Activated CD4-positive, alpha-beta T cell treated with anti-CD3 and anti-CD28 coated beads for 24 hours (primary cell): Measurements from ENCODE around the gene MUC12.

Source experiments
- DNase-seq, 2 donors: peaks; one replicate each; pipeline ENCODE4 v3.0.0-alpha.2; 2020; ENCODE audit warnings: low read depth in 2 of 2

Gene MUC12

DNA sequence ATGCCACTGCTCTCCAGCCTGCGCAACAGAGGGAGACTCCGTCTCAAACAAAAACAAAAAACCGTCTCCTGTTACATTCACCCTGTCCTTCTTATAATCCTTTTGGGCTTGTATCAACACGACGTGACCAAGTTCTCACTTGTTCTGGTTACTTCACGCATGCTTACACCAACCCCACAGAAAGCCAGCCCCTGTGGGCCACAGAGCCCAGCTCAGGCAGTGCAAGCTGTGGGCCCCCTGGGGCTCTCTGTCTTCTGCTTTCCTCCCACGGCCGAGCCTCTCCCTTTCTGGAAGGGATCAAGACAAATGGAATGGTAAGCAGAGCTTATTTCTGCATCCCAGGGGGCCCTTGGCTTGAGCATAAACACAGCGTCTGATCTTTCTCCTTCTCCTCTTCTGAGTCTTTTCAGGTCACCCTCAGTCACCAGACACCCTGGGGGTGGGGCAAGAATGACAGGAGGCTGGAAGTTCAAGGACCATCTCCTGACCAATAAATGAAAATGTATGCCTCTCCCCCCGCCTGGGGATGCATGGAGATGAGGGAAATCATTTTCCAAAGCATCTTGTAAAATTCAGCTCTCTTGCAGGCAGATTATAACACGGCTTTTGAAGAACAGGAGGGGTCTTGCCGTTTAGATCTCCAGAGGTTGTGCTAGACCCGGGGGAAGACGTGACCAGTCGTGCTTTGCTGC, 96.9 kb downstream of the MUC12 start:
- no peak for DNase-seq

DNA sequence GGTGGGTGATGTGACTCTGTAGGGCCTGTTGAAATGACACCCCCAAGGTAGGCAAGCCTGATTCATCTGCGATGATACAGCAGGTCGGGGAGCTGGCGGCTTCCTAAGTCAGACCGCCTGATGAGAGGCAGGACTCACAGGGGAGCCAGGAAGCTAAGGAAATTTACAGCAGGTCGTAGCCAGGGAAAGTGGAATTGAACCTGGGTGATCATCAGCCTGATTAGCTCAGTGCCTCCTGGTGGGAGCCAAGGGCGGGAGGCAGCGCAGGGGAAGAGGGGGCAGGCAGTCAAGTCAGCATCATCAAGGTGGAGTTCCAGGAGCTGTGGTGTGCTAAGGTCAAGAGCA, 97.4 kb downstream of the MUC12 start:
- no peak for DNase-seq

DNA sequence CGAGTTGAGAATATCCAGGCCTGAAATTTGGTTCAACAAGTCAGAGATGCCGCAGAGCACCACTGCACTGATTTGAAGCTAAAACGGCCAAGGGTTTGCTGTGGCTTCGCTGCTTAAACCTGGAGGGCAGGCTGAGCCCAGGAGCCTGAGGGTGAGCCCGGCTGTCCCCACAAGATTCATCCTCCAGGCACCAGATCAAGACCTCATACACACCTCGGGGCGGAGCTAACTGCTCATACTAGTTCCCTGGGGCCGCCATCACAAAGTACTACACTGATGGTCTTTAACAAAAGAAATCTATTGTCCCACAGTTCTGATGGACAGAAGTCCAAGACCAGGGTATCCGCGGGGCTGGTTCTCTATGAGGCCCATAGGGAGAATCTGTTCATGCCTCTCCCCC, 99.0 kb downstream of the MUC12 start:
- no peak for DNase-seq
